Mucosa of gallbladder (tissue), 1 donor: ENCODE measurements around the gene KRTAP5-1. TPM values are rescaled to one million over a fixed set of nuclear protein-coding genes. Genes with fewer than 3 reads are reported as not detected.
A peak's percentile ranks its signal among the peaks of the same experiment; 100 is the strongest.

Experiments
- DNase-seq: peaks from one replicate; pipeline ENCODE4 v3.0.0-alpha.2; 2020; ENCODE audit warnings: low spot score
- total RNA-seq: library from RNA; stranded (reverse); gene quantifications from one replicate; pipeline ENCODE4 v1.2.1, GENCODE V29; 2021
- donor health status: DM: no; HTN: no; CAD: no.

KRTAP5-1 gene
- total RNA-seq, 1 donor from 2014 or later = not detected

- peak; percentile 94 for DNase-seq
Observed at GRCh38 chr11:1572197-1573076, 12.6 kb downstream of the KRTAP5-1 start, which contains the start of gene DUSP8. TSS of gene DUSP8 (minus strand) at chr11:1572271. CDS start at chr11:1565826, 6,445 bp downstream.

- no peak for DNase-seq
Observed at GRCh38 chr11:1571760-1572196, 13.3 kb downstream of the KRTAP5-1 start.

GRCh38 chr11:1570896-1571759 is 14.0 kb downstream of the KRTAP5-1 start:
- DNase-seq = no peak

GRCh38 chr11:1570531-1570895 is 14.6 kb downstream of the KRTAP5-1 start:
- no peak for DNase-seq

GRCh38 chr11:1570001-1570453 is 15.1 kb downstream of the KRTAP5-1 start:
- DNase-seq = no peak

GRCh38 chr11:1569251-1569780 is 15.8 kb downstream of the KRTAP5-1 start:
- DNase-seq = no peak

GRCh38 chr11:1568441-1568911 is 16.6 kb downstream of the KRTAP5-1 start:
- DNase-seq = no peak

- no peak for DNase-seq
Observed at GRCh38 chr11:1567721-1568100, 17.4 kb downstream of the KRTAP5-1 start.

- DNase-seq = no peak
Observed at GRCh38 chr11:1567052-1567720, 17.9 kb downstream of the KRTAP5-1 start.

- DNase-seq = no peak
Observed at GRCh38 chr11:1566381-1567051, 18.6 kb downstream of the KRTAP5-1 start.

GRCh38 chr11:1565904-1566247 is 19.2 kb downstream of the KRTAP5-1 start:
- DNase-seq = no peak

- no peak for DNase-seq
Observed at GRCh38 chr11:1565173-1565903, 19.7 kb downstream of the KRTAP5-1 start.

GRCh38 chr11:1564535-1565172 is 20.4 kb downstream of the KRTAP5-1 start:
- DNase-seq = peak; percentile 74

GRCh38 chr11:1563697-1564534 is 21.2 kb downstream of the KRTAP5-1 start:
- DNase-seq = no peak

GRCh38 chr11:1563149-1563638 is 21.9 kb downstream of the KRTAP5-1 start:
- DNase-seq = no peak

GRCh38 chr11:1562469-1563148 is 22.5 kb downstream of the KRTAP5-1 start:
- no peak for DNase-seq

- no peak for DNase-seq
Observed at GRCh38 chr11:1561955-1562354, 23.1 kb downstream of the KRTAP5-1 start.

GRCh38 chr11:1561266-1561665 is 23.8 kb downstream of the KRTAP5-1 start:
- DNase-seq = no peak
